T-helper 2 cell treated with Interferon-gamma antibody and Interleukin-4, amounts not matched to agents 5 μg/mL and 100 μg/mL, for 36 hours (primary cell): ENCODE data around the gene AMOTL1.
"Not testable (repeated sequence)": the region's sequence is repeated elsewhere in the genome, so short reads cannot be mapped to it uniquely, and the experiment has no call there.

Source experiments
- DNase-seq: peaks from one replicate; pipeline ENCODE4 v3.0.0; 2021; ENCODE audit warnings: low spot score
- H3K27ac Mint-ChIP-seq: one replicate; pipeline ENCODE4 v1.8.0; 2021; ENCODE audit warnings: mild to moderate bottlenecking, mixed read lengths
- H3K27me3 Mint-ChIP-seq: one replicate; pipeline ENCODE4 v1.8.0; 2021; ENCODE audit warnings: low read depth, mixed read lengths
- H3K36me3 Mint-ChIP-seq: one replicate; pipeline ENCODE4 v1.8.0; 2021; ENCODE audit warnings: low read depth, mixed read lengths
- H3K4me1 Mint-ChIP-seq: one replicate; pipeline ENCODE4 v1.8.0; 2021; ENCODE audit warnings: low read depth, mixed read lengths
- H3K4me3 Mint-ChIP-seq: one replicate; pipeline ENCODE4 v1.8.0; 2022; ENCODE audit warnings: mild to moderate bottlenecking, moderate library complexity, mixed read lengths
- H3K9me3 Mint-ChIP-seq: one replicate; pipeline ENCODE4 v1.8.0; 2021; ENCODE audit warnings: mixed read lengths

Gene AMOTL1

GRCh38 chr11:94910779-94911178 lies 142.6 kb downstream of the AMOTL1 start:
- Mint-ChIP-seq H3K27me3 (peaks cover 5% of the 10 kb centered on the region), H3K4me1 (no peaks in the 10 kb centered on the region), H3K9me3 (no peaks in the 10 kb centered on the region), H3K27ac (no peak overlapping the region), H3K4me3 (no peak overlapping the region), H3K36me3 (no peaks in the 10 kb centered on the region)
- no peak for DNase-seq

DNA sequence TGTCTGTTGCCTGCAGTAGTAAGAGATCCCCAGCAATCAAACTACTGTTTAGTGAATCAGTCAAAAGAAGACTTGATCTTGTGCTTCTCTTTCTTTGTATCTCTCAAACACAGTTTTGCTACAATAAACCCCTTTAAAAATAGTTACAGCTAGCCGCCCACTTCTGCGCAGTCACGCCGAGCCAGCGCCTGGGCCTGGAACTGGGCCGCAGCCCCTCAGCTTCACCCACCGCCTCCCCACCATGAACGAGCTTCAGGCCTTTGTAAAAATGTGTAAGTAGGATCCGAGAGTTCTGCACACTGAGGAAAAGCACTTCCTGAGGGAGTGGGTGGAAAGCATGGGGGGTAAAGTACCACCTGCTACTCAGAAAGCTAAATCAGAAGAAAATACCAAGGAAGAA lies 144.7 kb downstream of the AMOTL1 start:
- H3K36me3 Mint-ChIP-seq: no peaks in the 10 kb centered on the region
- H3K4me3 Mint-ChIP-seq: no peak overlapping the region
- DNase-seq: no peak
- peaks cover 5% of the 10 kb centered on the region for H3K27me3 Mint-ChIP-seq
- no peaks in the 10 kb centered on the region for H3K4me1 Mint-ChIP-seq
- H3K27ac Mint-ChIP-seq: no peak overlapping the region
- no peaks in the 10 kb centered on the region for H3K9me3 Mint-ChIP-seq

GRCh38 chr11:94913718-94914394 lies 145.7 kb downstream of the AMOTL1 start:
- H3K36me3 Mint-ChIP-seq, H3K4me1 Mint-ChIP-seq, H3K27me3 Mint-ChIP-seq, DNase-seq, H3K4me3 Mint-ChIP-seq, H3K9me3 Mint-ChIP-seq, H3K27ac Mint-ChIP-seq: not testable (repeated sequence)

DNA sequence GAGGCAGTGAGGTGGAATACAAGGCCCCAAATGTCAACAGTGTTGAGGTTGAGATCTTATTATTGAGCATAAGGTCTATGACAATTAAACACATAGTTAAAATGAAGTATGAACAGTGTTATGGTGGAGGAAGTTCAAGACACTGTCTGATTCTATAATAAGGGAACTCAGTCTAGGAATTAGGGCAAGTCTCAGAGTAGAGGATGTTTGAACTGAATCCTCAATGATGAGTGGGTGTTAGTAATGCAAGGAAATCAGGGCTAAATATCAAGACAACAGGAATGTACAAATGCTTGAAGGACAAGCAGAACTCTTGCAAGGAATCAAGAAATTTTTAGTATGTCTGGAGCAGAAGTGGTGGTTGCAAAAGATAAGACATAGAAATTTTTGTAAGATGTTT lies 152.2 kb downstream of the AMOTL1 start:
- Mint-ChIP-seq H3K4me1 (peaks cover 13% of the 10 kb centered on the region), H3K27ac (no peak overlapping the region), H3K36me3 (peaks cover 7% of the 10 kb centered on the region), H3K9me3 (peaks cover 7% of the 10 kb centered on the region), H3K27me3 (peaks cover 3% of the 10 kb centered on the region), H3K4me3 (no peak overlapping the region)
- no peak for DNase-seq

DNA sequence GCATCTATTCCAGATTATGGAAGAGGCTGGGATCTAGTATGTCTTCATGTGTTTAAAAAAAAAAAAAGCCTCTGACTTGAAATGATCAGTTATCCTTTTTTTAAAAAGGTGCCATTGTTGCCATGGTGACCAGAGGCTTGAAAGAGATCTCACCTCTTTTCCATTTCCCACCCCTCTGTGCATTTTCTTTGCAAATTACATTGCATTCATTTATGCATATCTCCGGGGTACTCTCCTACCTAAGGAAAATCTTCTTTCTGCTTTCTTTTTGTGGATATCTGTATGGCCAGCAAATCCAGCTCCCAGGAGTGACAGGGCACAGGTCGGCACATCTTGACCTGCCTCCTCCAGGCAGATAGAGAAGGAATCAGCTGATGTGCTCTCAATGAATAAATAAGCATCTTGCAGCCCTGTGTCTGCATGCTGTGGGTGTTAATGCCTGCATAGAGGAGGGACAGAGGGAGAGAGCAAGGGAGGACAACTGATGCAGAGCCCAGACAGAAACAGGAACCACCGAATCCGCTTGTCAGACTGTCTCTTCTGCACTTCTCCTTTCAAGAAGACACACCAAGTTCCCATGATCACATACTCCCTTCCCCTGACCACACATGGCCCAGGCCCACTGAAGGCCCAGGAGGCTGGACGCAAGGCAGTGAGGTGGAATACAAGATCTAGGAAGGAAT lies 154.3 kb downstream of the AMOTL1 start:
- Mint-ChIP-seq H3K4me3 (no peak overlapping the region), H3K4me1 (peaks cover 21% of the 10 kb centered on the region), H3K27ac (no peak overlapping the region), H3K36me3 (peaks cover 14% of the 10 kb centered on the region), H3K9me3 (peaks cover 14% of the 10 kb centered on the region), H3K27me3 (peaks cover 3% of the 10 kb centered on the region)
- DNase-seq: no peak

GRCh38 chr11:94923004-94923334 lies 154.8 kb downstream of the AMOTL1 start:
- Mint-ChIP-seq H3K36me3 (peaks cover 14% of the 10 kb centered on the region), H3K4me3 (no peak overlapping the region), H3K9me3 (peaks cover 14% of the 10 kb centered on the region), H3K27me3 (peaks cover 3% of the 10 kb centered on the region), H3K4me1 (peaks cover 21% of the 10 kb centered on the region), H3K27ac (no peak overlapping the region)
- no peak for DNase-seq

DNA sequence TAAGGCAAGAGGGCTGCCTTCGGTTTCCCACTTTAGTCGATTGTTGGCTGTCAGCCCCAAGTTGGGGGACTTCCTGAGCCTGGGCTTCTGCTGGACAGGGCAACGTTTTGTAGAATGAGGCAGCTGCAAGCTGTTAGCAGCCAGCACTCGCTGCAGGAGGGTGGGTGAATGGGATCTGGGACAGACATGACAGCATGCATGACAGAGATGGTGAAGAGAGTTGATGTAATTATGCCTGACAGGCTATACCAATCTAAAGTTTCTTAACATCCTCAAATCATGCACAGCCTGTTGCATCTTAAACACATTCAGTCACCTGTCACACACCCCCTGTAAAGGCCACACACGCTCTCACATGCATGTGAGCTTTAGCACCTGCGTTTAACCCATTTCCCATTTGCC lies 156.0 kb downstream of the AMOTL1 start:
- Mint-ChIP-seq H3K27ac (peak overlapping the region; percentile 74), H3K36me3 (peaks cover 14% of the 10 kb centered on the region), H3K4me1 (peaks cover 27% of the 10 kb centered on the region), H3K4me3 (peak overlapping the region; percentile 7), H3K9me3 (peaks cover 14% of the 10 kb centered on the region), H3K27me3 (peaks cover 3% of the 10 kb centered on the region)
- DNase-seq: no peak

- Mint-ChIP-seq H3K27me3 (peaks cover 3% of the 10 kb centered on the region), H3K4me1 (peaks cover 27% of the 10 kb centered on the region), H3K27ac (peak overlapping the region; percentile 74), H3K36me3 (peaks cover 14% of the 10 kb centered on the region), H3K4me3 (peak overlapping the region; percentile 30), H3K9me3 (peaks cover 14% of the 10 kb centered on the region)
- no peak for DNase-seq
These were observed 156.5 kb downstream of the AMOTL1 start for GRCh38 chr11:94924612-94925011.

DNA sequence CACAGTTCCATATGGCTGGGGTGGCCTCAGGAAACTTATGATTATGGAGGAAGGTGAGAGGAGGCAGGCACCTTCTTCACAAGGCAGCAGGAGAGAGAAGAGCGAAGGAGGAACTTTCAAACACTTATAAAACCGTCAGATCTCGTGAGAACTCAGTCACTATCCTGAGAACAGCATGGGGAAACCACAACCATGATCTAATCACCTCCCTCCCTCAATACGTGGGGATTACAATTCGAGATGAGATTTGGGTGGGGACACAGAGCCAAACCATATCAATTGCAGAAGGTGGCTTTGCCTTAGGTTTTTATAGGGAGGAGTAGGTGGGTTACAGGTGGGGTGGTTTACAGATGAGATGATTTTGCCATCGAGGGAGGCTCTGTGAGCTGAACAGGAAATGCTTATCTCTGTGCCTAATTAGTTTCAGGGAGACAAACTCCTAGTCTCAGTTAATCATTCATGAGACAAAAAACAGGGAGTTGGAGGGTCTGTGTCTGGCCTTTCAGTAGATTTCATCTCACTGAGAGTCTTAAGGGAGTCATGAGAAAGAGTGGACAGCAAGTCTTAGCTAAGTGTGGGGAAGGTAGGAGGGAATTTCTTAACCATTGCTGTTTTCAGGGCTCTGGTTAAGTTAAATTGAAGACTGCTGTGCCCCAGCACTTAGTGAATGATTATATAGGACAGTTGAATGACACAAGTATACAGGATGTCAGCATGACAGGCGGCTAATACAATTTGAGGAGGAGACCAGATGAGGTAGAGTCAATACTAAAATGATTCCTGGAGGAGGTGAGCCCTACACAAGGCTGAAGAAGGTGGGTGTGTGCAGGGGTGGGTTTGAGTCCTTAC lies 157.5 kb downstream of the AMOTL1 start:
- Mint-ChIP-seq H3K27me3 (peaks cover 1% of the 10 kb centered on the region), H3K4me3 (peak overlapping the region; percentile 5), H3K27ac (peak overlapping the region; percentile 74), H3K9me3 (peaks cover 14% of the 10 kb centered on the region), H3K36me3 (peaks cover 14% of the 10 kb centered on the region), H3K4me1 (peaks cover 27% of the 10 kb centered on the region)
- no peak for DNase-seq

DNA sequence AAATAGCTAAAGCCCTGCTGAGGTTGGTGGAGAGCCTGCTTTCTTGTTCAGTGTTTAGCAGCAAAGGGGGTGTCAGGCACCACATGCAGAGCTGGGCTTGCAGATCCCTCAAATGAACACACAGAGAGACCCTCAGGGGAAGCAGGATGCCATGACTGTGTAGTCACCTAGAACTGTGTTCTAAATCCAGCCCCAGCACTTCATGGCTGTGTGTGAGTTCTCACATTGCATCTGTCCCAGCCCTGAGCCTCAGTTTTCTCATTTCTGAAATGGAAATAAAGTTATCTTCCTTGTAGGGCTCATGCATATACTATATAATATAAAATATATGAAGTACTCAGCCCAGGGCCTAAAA lies 158.1 kb downstream of the AMOTL1 start:
- H3K9me3 Mint-ChIP-seq: peaks cover 14% of the 10 kb centered on the region
- no peaks in the 10 kb centered on the region for H3K27me3 Mint-ChIP-seq
- H3K27ac Mint-ChIP-seq: no peak overlapping the region
- DNase-seq: no peak
- no peak overlapping the region for H3K4me3 Mint-ChIP-seq
- peaks cover 14% of the 10 kb centered on the region for H3K36me3 Mint-ChIP-seq
- peaks cover 27% of the 10 kb centered on the region for H3K4me1 Mint-ChIP-seq
